Hepatocyte (in vitro differentiated cells): ENCODE results near the gene NTRK1. TPM values are rescaled to one million over a fixed set of nuclear protein-coding genes. Genes with fewer than 3 reads are reported as not detected.

Source experiments
- DNase-seq: peaks from one replicate; pipeline ENCODE4 v3.0.0-alpha.2; 2016; ENCODE audit warnings: low spot score
- H2AFZ ChIP-seq: fragments of 200-600 bp; sonication (generic); 2 replicates; pipeline ENCODE4 v1.6.0; 2016; ENCODE audit warnings: antibody characterized with exemption, mild to moderate bottlenecking
- H3K27ac ChIP-seq: fragments of 200-600 bp; sonication (generic); 2 replicates; pipeline ENCODE4 v1.5.1; 2016; ENCODE audit warnings: mild to moderate bottlenecking
- H3K27me3 ChIP-seq: fragments of 200-600 bp; sonication (generic); 2 replicates; pipeline ENCODE4 v1.6.1; 2016
- H3K36me3 ChIP-seq: fragments of 200-600 bp; sonication (generic); replicated peaks from 2 replicates; pipeline ENCODE4 v1.5.1; 2016; ENCODE audit warnings: low read depth; ENCODE audit not compliant: insufficient read depth
- H3K4me1 ChIP-seq: fragments of 200-600 bp; sonication (generic); 2 replicates; pipeline ENCODE4 v1.5.1; 2016; ENCODE audit warnings: mild to moderate bottlenecking, moderate library complexity; ENCODE audit not compliant: insufficient read depth
- H3K4me2 ChIP-seq: fragments of 200-600 bp; sonication (generic); 2 replicates; pipeline ENCODE4 v1.6.0; 2016
- H3K4me3 ChIP-seq: fragments of 200-600 bp; sonication (generic); 2 replicates; pipeline ENCODE4 v1.5.1; 2016; ENCODE audit warnings: mild to moderate bottlenecking
- H3K79me2 ChIP-seq: fragments of 200-600 bp; sonication (generic); 2 replicates; pipeline ENCODE4 v1.6.0; 2017; ENCODE audit warnings: mild to moderate bottlenecking
- H3K9me2 ChIP-seq: fragments of 200-600 bp; sonication (generic); replicated peaks from 2 replicates; pipeline ENCODE4 v1.6.0; 2017; ENCODE audit warnings: mild to moderate bottlenecking; ENCODE audit not compliant: insufficient read depth
- H3K9me3 ChIP-seq: fragments of 200-600 bp; sonication (generic); 2 replicates; pipeline ENCODE4 v1.5.1; 2016; ENCODE audit warnings: low read depth, mild to moderate bottlenecking
- H4K20me1 ChIP-seq: fragments of 200-600 bp; sonication (generic); 2 replicates; pipeline ENCODE4 v1.6.0; 2016; ENCODE audit warnings: mild to moderate bottlenecking; ENCODE audit not compliant: insufficient read depth, poor library complexity, severe bottlenecking
- CTCF ChIP-seq: fragments of 200-600 bp; sonication (generic); IDR thresholded peaks from 2 replicates; pipeline ENCODE4 v1.5.1; 2016; ENCODE audit warnings: antibody characterized with exemption, mild to moderate bottlenecking; ENCODE audit not compliant: poor library complexity
- EZH2 ChIP-seq: fragments of 200-600 bp; sonication (generic); IDR thresholded peaks from 2 replicates; pipeline ENCODE4 v1.6.1; 2016; ENCODE audit warnings: antibody characterized with exemption, mild to moderate bottlenecking, borderline replicate concordance
- EZH2phosphoT487 ChIP-seq: fragments of 200-600 bp; sonication (generic); IDR thresholded peaks from one replicate; pipeline ENCODE4 v1.6.1; 2018; ENCODE audit warnings: antibody characterized with exemption, mild to moderate bottlenecking, low read depth, moderate library complexity; ENCODE audit not compliant: unreplicated experiment, severe bottlenecking
- WGBS: methylation state at CpG from one replicate; pipeline ENCODE4 v1.1.6; 2016; ENCODE audit warnings: low lambda C conversion rate; ENCODE audit errors: missing lambda C conversion rate; 5-methylcytosine and 5-hydroxymethylcytosine counted together
- polyA plus RNA-seq: library from polyadenylated mRNA; unstranded; fragments of >200 nt; fragmentation: Nextera tagmentation; extraction: Ambion mirVana; gene quantifications from 2 replicates; pipeline ENCODE4 v1.2.1, GENCODE V29; 2016
- total RNA-seq: library from RNA; depleted of rRNA; stranded (reverse); fragments of >200 nt; gene quantifications from 2 replicates; pipeline ENCODE4 v1.2.3, GENCODE V29; 2014

The NTRK1 gene
- total and polyA plus RNA-seq, 2 experiments from 2014 or later: 0.13 TPM; not detected in 1

- no peaks in the 10 kb centered on the region for H3K9me3 ChIP-seq
- WGBS: 70% methylated on average over 5 of the region's 5 CpGs
- peaks cover 6% of the 10 kb centered on the region for H3K27me3 ChIP-seq
- no peak overlapping the region for H3K27ac ChIP-seq
- H3K36me3 ChIP-seq: no peaks in the 10 kb centered on the region
- H4K20me1 ChIP-seq: no peaks in the 10 kb centered on the region
- H3K4me3 ChIP-seq: no peak overlapping the region
- no peak overlapping the region for H3K4me2 ChIP-seq
- no peak overlapping the region for H2AFZ ChIP-seq
- H3K9me2 ChIP-seq: no peaks in the 10 kb centered on the region
- H3K79me2 ChIP-seq: no peaks in the 10 kb centered on the region
- peak; percentile 43 for DNase-seq
- no peak for TF ChIP-seq EZH2phosphoT487
- no peak for TF ChIP-seq EZH2
- TF ChIP-seq CTCF: no peak
- H3K4me1 ChIP-seq: peaks cover 20% of the 10 kb centered on the region
Measured at GRCh38 chr1:156815307-156815826, 45.3 kb upstream of the NTRK1 start.

- 79% methylated on average over 9 of the region's 10 CpGs for WGBS
- no peaks in the 10 kb centered on the region for H3K79me2 ChIP-seq
- peaks cover 20% of the 10 kb centered on the region for H3K4me1 ChIP-seq
- H3K4me3 ChIP-seq: no peak overlapping the region
- H3K9me2 ChIP-seq: no peaks in the 10 kb centered on the region
- H4K20me1 ChIP-seq: no peaks in the 10 kb centered on the region
- H3K4me2 ChIP-seq: no peak overlapping the region
- H3K27ac ChIP-seq: no peak overlapping the region
- no peak overlapping the region for H2AFZ ChIP-seq
- H3K36me3 ChIP-seq: no peaks in the 10 kb centered on the region
- TF ChIP-seq EZH2 (no peak), EZH2phosphoT487 (no peak), CTCF (no peak)
- H3K9me3 ChIP-seq: no peaks in the 10 kb centered on the region
- DNase-seq: no peak
- H3K27me3 ChIP-seq: peaks cover 6% of the 10 kb centered on the region
Measured at GRCh38 chr1:156815961-156816422, 44.7 kb upstream of the NTRK1 start.

GRCh38 chr1:156816561-156817328, 43.9 kb upstream of the NTRK1 start, which contains the start of gene SH2D2A:
SH2D2A (minus strand) TSS chr1:156816848; CDS start chr1:156816708, 140 bp downstream.
- H3K4me3 ChIP-seq: no peak within 1 kb of the TSS
- H3K27me3 ChIP-seq: peaks cover 6% of the 10 kb centered on the region
- H3K79me2 ChIP-seq: no peaks in the 10 kb centered on the region
- TF ChIP-seq CTCF (no peak), EZH2 (no peak)
- H2AFZ ChIP-seq: no peak within 1 kb of the TSS
- H3K4me1 ChIP-seq: peaks cover 20% of the 10 kb centered on the region
- no peak within 1 kb of the TSS for H3K4me2 ChIP-seq
- WGBS: 72% methylated on average over 9 of the region's 10 CpGs
- no peaks in the 10 kb centered on the region for H3K36me3 ChIP-seq
- no peaks in the 10 kb centered on the region for H3K9me2 ChIP-seq
- no peak for DNase-seq
- H4K20me1 ChIP-seq: no peaks in the 10 kb centered on the region
- no peak within 1 kb of the TSS for H3K27ac ChIP-seq
- no peaks in the 10 kb centered on the region for H3K9me3 ChIP-seq
